ES-I3 (cell line): ENCODE measurements around the gene LRRTM4.

Source experiments
- H3K36me3 ChIP-seq: 2 replicates; pipeline ENCODE4 v1.6.1; 2013; ENCODE audit warnings: mild to moderate bottlenecking, low read length, control low read depth, moderate library complexity; ENCODE audit not compliant: insufficient read depth
- H3K4me1 ChIP-seq: 2 replicates; pipeline ENCODE4 v1.6.1; 2013; ENCODE audit warnings: mild to moderate bottlenecking, control low read depth, low read length; ENCODE audit not compliant: insufficient read depth
- H3K9ac ChIP-seq: 2 replicates; pipeline ENCODE4 v1.6.1; 2013; ENCODE audit warnings: low read depth, mild to moderate bottlenecking, low read length, moderate library complexity
- H3K9me3 ChIP-seq: 2 replicates; pipeline ENCODE4 v1.6.1; 2013; ENCODE audit warnings: mild to moderate bottlenecking, low read length, moderate library complexity; ENCODE audit not compliant: control insufficient read depth, insufficient read depth

The LRRTM4 gene

GRCh38 chr2:76984359-76984758 lies 537.8 kb downstream of the LRRTM4 start:
- H3K9ac ChIP-seq: no peak overlapping the region

GRCh38 chr2:76980067-76980787 lies 541.9 kb downstream of the LRRTM4 start:
- H3K36me3 ChIP-seq: no peaks in the 10 kb centered on the region
- H3K9ac ChIP-seq: no peak overlapping the region
- peaks cover under 1% of the 10 kb centered on the region; the same call in 1 of the 2 replicates for H3K4me1 ChIP-seq
- no peaks in the 10 kb centered on the region for H3K9me3 ChIP-seq

More at GRCh38 chr2:76984359-76984758, 537.8 kb downstream of the LRRTM4 start:
- peaks cover 7% of the 10 kb centered on the region; the same call in 1 of the 2 replicates for H3K4me1 ChIP-seq
- H3K36me3 ChIP-seq: no peaks in the 10 kb centered on the region
- no peaks in the 10 kb centered on the region for H3K9me3 ChIP-seq

- H3K4me1 ChIP-seq: no peaks in the 10 kb centered on the region
- no peaks in the 10 kb centered on the region for H3K36me3 ChIP-seq
- H3K9ac ChIP-seq: no peak overlapping the region
- H3K9me3 ChIP-seq: no peaks in the 10 kb centered on the region
Measured at GRCh38 chr2:76977846-76978727, 544.1 kb downstream of the LRRTM4 start.

- Histone ChIP-seq H3K9ac (no peak overlapping the region), H3K36me3 (no peaks in the 10 kb centered on the region), H3K4me1 (no peaks in the 10 kb centered on the region), H3K9me3 (no peaks in the 10 kb centered on the region)
Measured at GRCh38 chr2:76975752-76976151, 546.4 kb downstream of the LRRTM4 start.

- no peaks in the 10 kb centered on the region for H3K36me3 ChIP-seq
- no peaks in the 10 kb centered on the region for H3K9me3 ChIP-seq
- H3K4me1 ChIP-seq: no peaks in the 10 kb centered on the region
- no peak overlapping the region; the same call in 1 of the 2 replicates for H3K9ac ChIP-seq
Measured at GRCh38 chr2:76973610-76974009, 548.6 kb downstream of the LRRTM4 start.

- Histone ChIP-seq H3K36me3 (no peaks in the 10 kb centered on the region), H3K4me1 (no peaks in the 10 kb centered on the region; the same call in 1 of the 2 replicates), H3K9ac (no peak overlapping the region), H3K9me3 (no peaks in the 10 kb centered on the region)
Measured at GRCh38 chr2:76965772-76966171, 556.4 kb downstream of the LRRTM4 start.

- Histone ChIP-seq H3K4me1 (peaks cover 12% of the 10 kb centered on the region; the same call in 1 of the 2 replicates), H3K9me3 (no peaks in the 10 kb centered on the region), H3K36me3 (no peaks in the 10 kb centered on the region), H3K9ac (no peak overlapping the region)
Measured at GRCh38 chr2:76958749-76959148, 563.4 kb downstream of the LRRTM4 start.

- Histone ChIP-seq H3K9ac (no peak overlapping the region), H3K36me3 (no peaks in the 10 kb centered on the region), H3K9me3 (no peaks in the 10 kb centered on the region), H3K4me1 (peaks cover 12% of the 10 kb centered on the region; the same call in 1 of the 2 replicates)
Measured at GRCh38 chr2:76953733-76954347, 568.3 kb downstream of the LRRTM4 start.

GRCh38 chr2:76946631-76947145 lies 575.5 kb downstream of the LRRTM4 start:
- Histone ChIP-seq H3K9ac (no peak overlapping the region), H3K4me1 (no peaks in the 10 kb centered on the region)

GRCh38 chr2:76940559-76940958 lies 581.6 kb downstream of the LRRTM4 start:
- H3K9ac ChIP-seq: no peak overlapping the region
- no peaks in the 10 kb centered on the region for H3K9me3 ChIP-seq
- H3K36me3 ChIP-seq: no peaks in the 10 kb centered on the region
- H3K4me1 ChIP-seq: no peaks in the 10 kb centered on the region

More at GRCh38 chr2:76946631-76947145, 575.5 kb downstream of the LRRTM4 start:
- H3K36me3 ChIP-seq: no peaks in the 10 kb centered on the region
- no peaks in the 10 kb centered on the region for H3K9me3 ChIP-seq

- Histone ChIP-seq H3K36me3 (no peaks in the 10 kb centered on the region), H3K9ac (no peak overlapping the region), H3K4me1 (no peaks in the 10 kb centered on the region), H3K9me3 (no peaks in the 10 kb centered on the region)
Measured at GRCh38 chr2:76938153-76938552, 584.0 kb downstream of the LRRTM4 start.

GRCh38 chr2:76932550-76932949 lies 589.6 kb downstream of the LRRTM4 start:
- H3K9ac ChIP-seq: no peak overlapping the region
- H3K36me3 ChIP-seq: no peaks in the 10 kb centered on the region
- no peaks in the 10 kb centered on the region for H3K9me3 ChIP-seq
- no peaks in the 10 kb centered on the region for H3K4me1 ChIP-seq

- H3K4me1 ChIP-seq: no peaks in the 10 kb centered on the region
- H3K9ac ChIP-seq: no peak overlapping the region
- no peaks in the 10 kb centered on the region for H3K9me3 ChIP-seq
- no peaks in the 10 kb centered on the region for H3K36me3 ChIP-seq
Measured at GRCh38 chr2:76930056-76930744, 592.0 kb downstream of the LRRTM4 start.

GRCh38 chr2:76928026-76928425 lies 594.1 kb downstream of the LRRTM4 start:
- Histone ChIP-seq H3K36me3 (no peaks in the 10 kb centered on the region), H3K9me3 (no peaks in the 10 kb centered on the region), H3K9ac (no peak overlapping the region), H3K4me1 (no peaks in the 10 kb centered on the region)
